Inferior parietal cortex (tissue), 1 donor: ENCODE data around the gene FBXO9.

Experiments
- DNase-seq: peaks from one replicate; pipeline ENCODE4 v3.0.0-alpha.2; 2016; ENCODE audit errors: extremely low spot score

The FBXO9 gene

DNA sequence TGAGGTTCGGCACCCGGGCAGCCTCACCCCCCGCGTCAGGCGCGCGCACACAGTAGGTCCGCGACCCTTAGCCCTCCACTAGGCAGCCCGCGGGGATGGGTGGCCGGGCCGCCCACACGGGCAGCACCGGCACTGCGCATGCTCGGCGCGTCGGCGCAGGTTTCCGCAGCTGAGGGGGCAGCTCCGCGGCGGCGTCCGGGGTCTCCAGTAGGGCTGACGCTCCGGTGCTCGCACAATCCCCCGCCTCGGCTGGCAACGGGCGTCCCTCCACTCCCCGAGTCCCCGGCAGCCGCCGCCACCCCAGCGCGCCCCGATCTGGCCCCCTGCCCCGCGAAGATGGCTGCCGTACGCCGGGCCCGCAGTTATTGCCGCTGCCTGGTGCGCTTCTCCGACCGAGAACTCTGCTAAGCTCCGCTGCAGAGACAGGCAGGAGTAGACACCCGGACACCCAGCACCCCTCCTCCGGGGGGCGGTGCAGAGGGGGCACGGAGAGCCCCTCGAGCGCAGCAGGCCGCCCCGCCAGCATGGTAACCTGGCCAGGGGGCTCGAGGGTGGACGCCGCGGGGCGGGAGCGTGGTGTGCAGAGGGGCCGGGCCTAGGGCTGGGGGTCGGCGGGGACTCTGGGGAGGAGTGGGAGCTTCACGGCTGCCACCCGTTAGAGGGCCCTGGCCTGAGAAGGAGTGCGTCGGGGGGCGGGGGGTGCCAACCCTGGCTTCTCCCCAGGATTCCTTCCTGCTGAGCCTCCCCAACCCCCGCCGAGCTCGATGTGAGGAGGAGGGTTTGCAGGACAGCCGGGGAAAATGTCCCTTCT lies at the start of gene FBXO9:
FBXO9 (plus strand) TSS at position 139 of the 811 bp plus-strand sequence; CDS start at position 525, 386 bp downstream.
- DNase-seq, result peak; percentile 78

DNA sequence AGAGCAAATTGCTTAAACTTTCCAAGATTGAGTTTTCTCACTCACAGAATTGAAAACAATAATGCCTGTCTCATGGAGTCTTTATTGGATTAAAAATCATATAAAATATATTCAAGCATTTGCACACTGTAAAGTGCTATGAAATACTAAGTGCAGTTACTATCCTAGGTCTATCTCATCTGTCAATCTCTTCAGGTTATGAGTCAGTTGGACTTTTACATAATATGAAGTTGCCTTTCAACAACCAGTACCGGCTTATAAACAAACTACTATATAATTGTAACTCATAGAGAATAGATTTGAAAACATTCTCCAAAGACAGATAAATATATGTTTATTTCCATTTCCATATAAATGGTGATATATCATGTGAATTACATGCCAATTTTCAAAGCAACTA lies 49.7 kb upstream of the FBXO9 start:
- no peak for DNase-seq

GRCh38 chr6:53018446-53018845 lies 46.8 kb upstream of the FBXO9 start:
- DNase-seq, result no peak

DNA sequence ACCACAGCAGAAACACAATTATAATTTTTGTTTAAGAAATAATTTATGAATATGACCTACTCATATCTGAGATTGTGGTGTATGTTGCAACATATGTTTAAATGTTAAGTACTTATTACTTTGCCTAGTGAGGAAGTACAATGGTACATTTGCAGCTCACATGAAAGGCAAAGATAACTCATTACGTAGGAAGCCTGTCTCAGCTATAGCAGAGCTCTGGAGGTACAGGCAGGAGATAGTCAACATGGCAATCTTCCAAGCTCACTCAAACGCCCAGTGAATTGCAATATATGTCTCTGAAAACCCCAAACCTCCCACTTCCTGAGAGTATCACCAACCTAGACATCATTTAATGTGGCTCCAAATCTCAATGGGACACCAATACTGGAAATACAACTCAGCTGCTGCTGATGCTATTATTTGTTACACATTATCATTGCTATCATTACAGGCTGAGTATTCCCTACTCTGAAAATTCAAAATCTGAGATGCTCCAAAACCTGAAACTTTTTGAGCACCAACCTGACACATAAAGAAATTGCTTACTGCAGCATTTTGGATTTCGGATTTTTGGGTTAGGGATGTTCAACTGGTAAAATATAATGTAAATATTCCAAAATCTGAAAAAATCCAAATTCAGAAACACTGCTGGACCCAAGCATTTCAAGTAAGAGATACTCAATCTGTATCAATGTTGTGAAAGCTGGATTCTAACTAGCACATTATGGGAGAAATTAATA lies 45.0 kb upstream of the FBXO9 start:
- no peak for DNase-seq

GRCh38 chr6:53023323-53023722 lies 41.9 kb upstream of the FBXO9 start:
- peak; percentile 73 for DNase-seq

DNA sequence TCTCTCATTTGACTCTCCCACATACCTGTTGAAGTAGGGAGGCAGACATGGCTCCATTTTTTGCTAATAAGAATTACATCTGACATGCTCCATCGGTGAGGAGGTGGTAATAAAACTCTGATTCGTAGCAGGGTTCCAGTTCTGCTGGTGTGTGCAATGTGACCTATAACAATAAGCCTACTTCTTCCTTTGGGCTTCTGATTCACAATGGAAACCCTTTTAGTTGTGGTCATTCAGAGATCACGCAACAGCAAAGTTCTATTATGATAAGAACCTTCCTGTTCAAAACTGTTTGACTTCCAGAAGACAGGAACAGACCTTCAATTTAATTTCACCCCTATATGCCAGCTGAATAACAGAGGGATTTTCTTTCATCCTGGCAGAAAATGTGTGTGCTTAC lies 38.7 kb upstream of the FBXO9 start:
- DNase-seq, result no peak

DNA sequence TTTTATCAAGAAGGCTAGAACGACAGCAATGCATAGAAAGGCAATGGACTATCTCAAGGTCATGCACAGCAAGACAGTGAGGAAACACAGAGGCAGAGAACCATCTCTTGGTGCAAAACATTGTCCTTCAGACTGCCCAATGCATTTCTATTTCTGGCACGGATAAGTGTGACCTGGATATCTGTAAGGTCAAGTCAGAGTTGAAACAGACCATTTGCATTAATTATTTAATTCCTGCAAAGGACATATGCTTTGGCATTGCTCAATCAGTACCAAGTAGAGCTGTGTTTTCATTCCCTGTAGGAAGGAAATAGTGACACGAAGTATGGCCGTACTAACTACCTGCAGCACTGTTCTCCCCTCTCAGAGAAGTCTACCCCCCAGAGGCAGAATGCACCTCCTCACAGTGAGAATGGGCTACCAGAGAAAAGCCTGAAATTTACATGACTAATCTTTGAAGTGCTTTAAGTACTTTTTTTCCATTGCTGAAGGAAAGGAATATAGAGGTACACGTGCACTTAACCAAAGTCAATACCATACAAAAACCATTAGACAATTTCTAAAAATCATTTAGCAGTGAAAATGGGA lies 38.0 kb upstream of the FBXO9 start:
- no peak for DNase-seq

DNA sequence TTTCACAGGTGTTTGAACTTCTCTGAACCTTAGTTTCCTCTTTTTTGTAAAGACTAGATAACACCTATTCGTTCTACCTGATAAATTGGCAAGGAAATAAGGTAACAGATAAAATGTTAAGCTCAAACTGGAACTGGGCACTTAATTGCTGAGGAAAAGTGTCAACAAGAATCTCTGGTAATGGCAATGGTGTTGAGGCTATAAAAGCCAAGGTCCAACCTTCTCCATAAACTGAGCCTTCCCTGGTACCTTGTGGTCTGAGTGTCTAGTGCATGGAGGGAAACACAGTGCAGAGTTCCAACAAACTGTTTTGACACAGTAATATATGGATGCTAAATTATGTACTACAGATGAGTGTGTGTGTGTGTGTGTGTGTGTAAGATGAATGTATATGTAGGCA lies 36.7 kb upstream of the FBXO9 start:
- DNase-seq, result no peak

- no peak for DNase-seq
These were observed 35.9 kb upstream of the FBXO9 start for GRCh38 chr6:53029257-53029656.

DNA sequence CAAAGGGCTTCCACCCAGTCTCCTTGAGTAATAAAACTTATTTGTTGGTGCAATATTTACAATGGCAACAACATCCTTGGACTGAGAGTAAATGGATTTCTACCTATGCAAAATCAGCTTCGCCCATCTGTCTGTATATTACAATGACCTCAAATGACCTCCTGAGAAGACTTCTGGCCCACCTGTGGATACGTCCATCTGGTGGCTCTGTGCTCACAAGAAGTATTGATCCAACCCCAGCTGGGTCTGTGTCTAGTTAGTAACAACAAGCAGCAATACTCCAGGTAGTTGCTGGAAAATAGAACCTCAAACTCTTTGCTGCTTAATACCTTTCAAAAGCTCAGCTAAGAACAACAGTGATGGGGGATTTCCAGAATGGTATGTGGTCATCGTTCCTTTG lies 35.4 kb upstream of the FBXO9 start:
- DNase-seq, result no peak

GRCh38 chr6:53031281-53031680 lies 33.9 kb upstream of the FBXO9 start:
- DNase-seq, result no peak

GRCh38 chr6:53032849-53033248 lies 32.4 kb upstream of the FBXO9 start:
- DNase-seq, result peak; percentile 74

GRCh38 chr6:53033764-53034163 lies 31.4 kb upstream of the FBXO9 start:
- DNase-seq, result no peak

- no peak for DNase-seq
These were observed 29.5 kb upstream of the FBXO9 start for GRCh38 chr6:53035549-53036213.

DNA sequence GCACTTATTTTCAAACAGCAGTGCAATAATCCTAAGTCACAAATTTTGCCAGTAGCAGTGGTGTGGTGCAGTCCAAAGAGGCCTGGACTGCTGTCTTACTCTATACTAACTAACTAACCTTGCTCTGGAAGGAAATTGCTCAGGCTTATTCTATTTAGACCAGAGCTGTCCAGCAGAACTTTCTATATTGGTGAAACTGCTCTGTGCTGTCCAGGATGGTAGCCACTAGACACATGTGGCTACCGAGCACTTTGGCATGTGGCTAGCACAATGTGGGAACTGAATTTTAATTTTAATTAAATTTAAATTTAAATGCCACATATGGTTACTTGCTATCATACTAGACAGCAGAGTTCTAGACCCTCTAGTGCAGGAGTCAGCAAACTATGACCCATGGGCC lies 27.1 kb upstream of the FBXO9 start:
- DNase-seq, result no peak

DNA sequence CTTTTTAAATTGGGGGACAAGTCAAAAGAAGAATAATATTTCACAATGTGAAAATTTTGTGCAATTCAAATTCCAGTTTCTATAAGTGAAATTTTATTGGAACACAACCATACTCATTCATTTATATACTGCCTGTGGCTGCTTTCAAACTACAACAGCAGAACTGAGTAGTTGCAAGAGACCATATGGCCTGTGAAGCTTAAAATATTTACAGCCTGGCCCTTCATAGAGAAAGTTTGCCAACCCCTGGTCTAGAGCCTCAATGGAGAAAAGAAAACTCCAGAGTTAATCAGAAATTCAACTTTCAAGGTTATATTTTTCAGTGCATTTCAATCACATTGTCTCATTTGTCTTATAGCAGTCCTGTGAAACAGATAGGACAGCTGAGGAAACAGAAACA lies 26.6 kb upstream of the FBXO9 start:
- DNase-seq, result no peak

DNA sequence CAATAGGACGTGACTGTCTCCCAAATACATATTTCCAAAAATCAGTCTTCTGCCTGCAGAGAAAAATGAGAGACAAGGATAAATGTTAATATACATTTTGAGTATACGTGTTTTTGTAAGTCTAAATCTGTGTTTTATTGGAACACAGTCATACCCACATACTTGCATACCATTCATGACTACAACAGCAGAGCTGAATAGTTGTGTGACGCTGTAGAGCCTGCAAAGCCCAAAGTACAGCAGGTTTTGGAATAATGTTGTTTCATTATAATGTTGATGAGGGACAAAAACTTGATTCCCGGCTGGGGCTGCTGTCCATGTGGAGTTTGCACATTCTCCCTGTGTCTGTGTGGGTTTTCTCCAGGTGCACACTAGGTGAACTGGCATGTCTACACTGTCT lies 23.8 kb upstream of the FBXO9 start:
- no peak for DNase-seq

- DNase-seq, result peak; percentile 63
These were observed 23.1 kb upstream of the FBXO9 start for GRCh38 chr6:53042112-53042511.

- no peak for DNase-seq
These were observed 21.6 kb upstream of the FBXO9 start for GRCh38 chr6:53043581-53043980.

DNA sequence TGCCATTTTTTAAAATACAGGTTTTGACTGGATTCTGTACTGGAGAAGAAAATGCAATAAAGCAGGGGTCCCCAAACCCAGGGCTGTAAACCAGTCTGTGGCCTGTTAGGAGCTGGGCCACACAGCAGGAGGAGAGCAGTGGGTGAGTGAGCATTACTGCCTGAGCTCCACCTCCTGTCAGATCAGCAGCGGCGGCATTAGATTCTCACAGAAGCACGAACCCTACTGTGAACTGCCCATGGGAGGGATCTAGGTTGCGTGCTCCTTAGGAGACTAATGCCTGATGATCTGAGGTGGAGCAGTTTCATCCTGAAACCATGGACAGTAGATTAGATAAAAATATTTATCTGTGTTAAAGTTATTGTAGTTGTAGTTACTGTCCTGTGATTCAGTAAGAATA lies 21.1 kb upstream of the FBXO9 start:
- DNase-seq, result no peak

GRCh38 chr6:53044572-53044971 lies 20.6 kb upstream of the FBXO9 start:
- DNase-seq, result no peak
